HCT116 (cell line): ENCODE results near the gene BCHE.

Source experiments
- ATF3 ChIP-seq: IDR thresholded peaks from 2 replicates; pipeline ENCODE4 v1.6.1; 2012
- CTCF ChIP-seq, 3 experiments: fragments of 200-600 bp in 1 of 3; sonication (generic) in 1 of 3; IDR thresholded peaks in 2 of 3; conservative IDR thresholded peaks in 1 of 3; 2 replicates each; pipeline ENCODE4 v1.5.1; 2012 to 2017; ENCODE audit warnings: low read depth in 2 of 3, low read length in 2 of 3, antibody characterized with exemption in 1 of 3, borderline replicate concordance in 1 of 3, control low read depth in 1 of 3, mild to moderate bottlenecking in 1 of 3, mixed read lengths in 1 of 3, mixed run types in 1 of 3, moderate library complexity in 1 of 3; ENCODE audit not compliant: insufficient read depth in 1 of 3
- EZH2 ChIP-seq: fragments of 200-600 bp; sonication (generic); IDR thresholded peaks from 2 replicates; pipeline ENCODE4 v1.6.1; 2017; ENCODE audit warnings: antibody characterized with exemption, mixed run types
- JUND ChIP-seq: IDR thresholded peaks from 2 replicates; pipeline ENCODE4 v1.6.1; 2012
- MAX ChIP-seq: IDR thresholded peaks from 2 replicates; pipeline ENCODE4 v1.6.1; 2012
- POLR2A ChIP-seq: IDR thresholded peaks from 2 replicates; pipeline ENCODE4 v1.7.0; 2011; ENCODE audit warnings: borderline replicate concordance; ENCODE audit not compliant: insufficient read depth, insufficient read length; ENCODE audit errors: extremely low read depth
- POLR2AphosphoS5 ChIP-seq: IDR thresholded peaks from 2 replicates; pipeline ENCODE4 v1.6.1; 2011; ENCODE audit warnings: mild to moderate bottlenecking, low read depth, low read length, moderate library complexity
- REST ChIP-seq: IDR thresholded peaks from 2 replicates; pipeline ENCODE4 v1.6.1; 2012; ENCODE audit warnings: low read depth
- SIN3A ChIP-seq: IDR thresholded peaks from 2 replicates; pipeline ENCODE4 v1.6.1; 2012; ENCODE audit warnings: low read depth

GRCh38 chr3:165784337-165784736, 52.9 kb downstream of the BCHE start:
- no peak for TF ChIP-seq EZH2
- TF ChIP-seq POLR2AphosphoS5, result no peak
- no peak for TF ChIP-seq CTCF (IDR thresholded peaks at IDR 0.05 in 2 of 3, conservative IDR thresholded peaks at IDR 0.05 in 1 of 3; ENCODE audit: borderline replicate concordance in 1 of 3, insufficient read depth in 1 of 3, low read depth in 2 of 3, low read length in 2 of 3)
- no peak for TF ChIP-seq POLR2A
- no peak for TF ChIP-seq SIN3A
- no peak for TF ChIP-seq ATF3
- TF ChIP-seq MAX, result no peak
- TF ChIP-seq REST, result no peak
- TF ChIP-seq JUND, result no peak
